CD4-positive, alpha-beta T cell (primary cell): ENCODE measurements around the gene MFAP4. TPM values are rescaled to one million over a fixed set of nuclear protein-coding genes. Genes with fewer than 3 reads are reported as not detected.

ENCODE experiments used
- ATAC-seq: fragments of 200-7000 bp; cut with Tn5 transposase; one replicate; pipeline ENCODE4 v1.10.0; 2022; ENCODE audit warnings: mild to moderate bottlenecking; ENCODE audit not compliant: poor library complexity
- CTCF ChIA-PET: fragments of 350-600 bp; sonication (Branson Sonifier 250); formaldehyde crosslinking; loops from one replicate; lab custom pipeline; 2021; ENCODE audit warnings: antibody characterized with exemption, inconsistent platforms; lab: Charles Lee
- POLR2A ChIA-PET: fragments of 350-600 bp; sonication (Branson Sonifier 250); formaldehyde crosslinking; loops from one replicate; lab custom pipeline; 2021; ENCODE audit warnings: antibody characterized with exemption, inconsistent platforms; lab: Charles Lee
- DNase-seq, 14 experiments: peaks; one replicate each; pipeline ENCODE4 v3.0.0-alpha.2; 2013 to 2020; ENCODE audit warnings: mixed read lengths in 2 of 14
- H3K27ac ChIP-seq, 2 donors: one replicate each; pipeline versions ENCODE4 v1.5.1 to v1.7.0; 2013; ENCODE audit warnings: low read length in 2 of 2, low read depth in 1 of 2, mild to moderate bottlenecking in 1 of 2
- H3K27me3 ChIP-seq, 2 experiments: 1 replicate in 1 of 2; 2 replicates in 1 of 2; pipeline versions ENCODE4 v1.6.1 to v1.7.0; 2013; ENCODE audit warnings: low read length in 2 of 2, control low read depth in 1 of 2, mild to moderate bottlenecking in 1 of 2, moderate library complexity in 1 of 2; ENCODE audit not compliant: insufficient read depth in 2 of 2, control insufficient read depth in 1 of 2
- H3K36me3 ChIP-seq: one replicate; pipeline ENCODE4 v1.6.1; 2013; ENCODE audit warnings: low read length, control low read depth; ENCODE audit not compliant: insufficient read depth
- H3K4me1 ChIP-seq: one replicate; pipeline ENCODE4 v1.6.1; 2013; ENCODE audit warnings: low read length, control low read depth; ENCODE audit not compliant: insufficient read depth
- H3K4me3 ChIP-seq: one replicate; pipeline ENCODE4 v1.5.1; 2013; ENCODE audit warnings: mild to moderate bottlenecking, low read length, moderate library complexity
- H3K9me3 ChIP-seq, 2 experiments: 1 replicate in 1 of 2; 2 replicates in 1 of 2; pipeline versions ENCODE4 v1.6.1 to v1.7.0; 2013; ENCODE audit warnings: low read length in 2 of 2, mild to moderate bottlenecking in 2 of 2, control low read depth in 1 of 2, moderate library complexity in 1 of 2; ENCODE audit not compliant: control insufficient read depth in 1 of 2, insufficient read depth in 1 of 2
- H3K27ac Mint-ChIP-seq: one replicate; pipeline ENCODE4 v1.8.0; 2020; ENCODE audit warnings: mixed read lengths
- H3K27me3 Mint-ChIP-seq: one replicate; pipeline ENCODE4 v1.8.0; 2021; ENCODE audit warnings: mixed read lengths
- H3K36me3 Mint-ChIP-seq: one replicate; pipeline ENCODE4 v1.8.0; 2021; ENCODE audit warnings: low read depth, mixed read lengths
- H3K4me1 Mint-ChIP-seq: one replicate; pipeline ENCODE4 v1.8.0; 2021; ENCODE audit warnings: low read depth, mixed read lengths
- H3K4me3 Mint-ChIP-seq: one replicate; pipeline ENCODE4 v1.8.0; 2020; ENCODE audit warnings: mild to moderate bottlenecking, mixed read lengths
- H3K9me3 Mint-ChIP-seq: one replicate; pipeline ENCODE4 v1.8.0; 2020; ENCODE audit warnings: mixed read lengths
- CTCF ChIP-seq: fragments of 200-600 bp; IDR thresholded peaks from one replicate; pipeline ENCODE4 v1.8.0; 2022; ENCODE audit warnings: antibody characterized with exemption, mild to moderate bottlenecking
- intact Hi-C, 2 experiments: fragments of 100-400 bp; cut with DNase I in 1 of 2; cut with micrococcal nuclease in 1 of 2; formaldehyde crosslinking; loops; one replicate each; pipeline versions ENCODE4 v1.15.1 to v1.9.0; 2023 to 2025; cut with DNase I, micrococcal nuclease
- total RNA-seq, 174 experiments: library from RNA in 2 of 174; stranded (reverse) in 2 of 174; gene quantifications; one replicate each; pipeline ENCODE4 v1.2.3 and lab custom pipeline; 2021 to 2026

MFAP4 gene
- total RNA-seq, 2 experiments from 2014 or later = not detected

GRCh38 chr17:19369846-19370492, 17.0 kb downstream of the MFAP4 start:
- peak overlapping the region; percentile 45 for H3K4me3 Mint-ChIP-seq
- H3K36me3 ChIP-seq = no peaks in the 10 kb centered on the region
- H3K4me1 ChIP-seq = peaks cover 52% of the 10 kb centered on the region
- H3K9me3 ChIP-seq = peaks cover 0 to 4% of the 10 kb centered on the region in 2 experiments
- H3K9me3 Mint-ChIP-seq = no peaks in the 10 kb centered on the region
- intact Hi-C loops = loop anchor here in 1 of 2 experiments (10.0 kb wide), 1 partner anchor 365 kb away; the partner anchor contains the start of gene FAM83G
- DNase-seq = peak in 8 of 14 experiments; percentile 7 to 85 (median 32)
- H3K36me3 Mint-ChIP-seq = no peaks in the 10 kb centered on the region
- H3K27ac Mint-ChIP-seq = peak overlapping the region; percentile 81
- ChIA-PET POLR2A (interaction anchor here (0.7 to 2.9 kb wide), 2 partner anchors 8 to 55 kb away, joined by 3 to 17 read pairs; partner anchors contain the start of gene MAPK7), CTCF (interaction anchor here (0.9 kb wide), 1 partner anchor 409 kb away, joined by 3 read pairs; no protein-coding TSS in a partner anchor)
- peak overlapping the region; percentile 4 for H3K4me3 ChIP-seq
- no peaks in the 10 kb centered on the region for H3K27me3 Mint-ChIP-seq
- H3K27ac ChIP-seq = peak overlapping the region; percentile 7 to 66
- ATAC-seq = peak; percentile 83
- H3K4me1 Mint-ChIP-seq = peaks cover 35% of the 10 kb centered on the region
- H3K27me3 ChIP-seq = no peaks in the 10 kb centered on the region
- TF ChIP-seq CTCF = no peak

- H3K27me3 ChIP-seq = peaks cover 0 to 3% of the 10 kb centered on the region in 2 experiments
- peaks cover 0 to 4% of the 10 kb centered on the region in 2 experiments for H3K9me3 ChIP-seq
- H3K9me3 Mint-ChIP-seq = no peaks in the 10 kb centered on the region
- peaks cover 35% of the 10 kb centered on the region for H3K4me1 Mint-ChIP-seq
- H3K36me3 Mint-ChIP-seq = no peaks in the 10 kb centered on the region
- H3K27me3 Mint-ChIP-seq = no peaks in the 10 kb centered on the region
- no peak for ATAC-seq
- peak overlapping the region; percentile 81 for H3K27ac Mint-ChIP-seq
- peaks cover 52% of the 10 kb centered on the region for H3K4me1 ChIP-seq
- POLR2A ChIA-PET = interaction anchor here (0.7 to 2.9 kb wide), 2 partner anchors 9 to 55 kb away, joined by 3 to 17 read pairs; partner anchors contain the start of gene MAPK7
- TF ChIP-seq CTCF = no peak
- no peak overlapping the region for H3K4me3 Mint-ChIP-seq
- intact Hi-C loops = loop anchor here in 1 of 2 experiments (10.0 kb wide), 1 partner anchor 364 kb away; the partner anchor contains the start of gene FAM83G
- CTCF ChIA-PET = no interaction called here
- peak in 1 of 14 experiments; percentile 13 for DNase-seq
- H3K36me3 ChIP-seq = no peaks in the 10 kb centered on the region
- peak overlapping the region in 1 of 2 donors; percentile 66 for H3K27ac ChIP-seq
- H3K4me3 ChIP-seq = no peak overlapping the region
Observed at GRCh38 chr17:19369107-19369778, 17.7 kb downstream of the MFAP4 start.

GRCh38 chr17:19368229-19368628, 18.8 kb downstream of the MFAP4 start:
- Histone ChIP-seq H3K4me3 (no peak overlapping the region), H3K36me3 (no peaks in the 10 kb centered on the region), H3K27ac (no peak overlapping the region), H3K27me3 (peaks cover 0 to 4% of the 10 kb centered on the region in 2 experiments), H3K4me1 (peaks cover 52% of the 10 kb centered on the region), H3K9me3 (peaks cover 0 to 4% of the 10 kb centered on the region in 2 experiments)
- H3K4me3 Mint-ChIP-seq = no peak overlapping the region
- peak overlapping the region; percentile 9 for H3K27ac Mint-ChIP-seq
- no peaks in the 10 kb centered on the region for H3K36me3 Mint-ChIP-seq
- intact Hi-C loops = loop anchor here in 1 of 2 experiments (10.0 kb wide), 1 partner anchor 363 kb away; the partner anchor contains the start of gene FAM83G
- no peak for ATAC-seq
- TF ChIP-seq CTCF = no peak
- peaks cover 35% of the 10 kb centered on the region for H3K4me1 Mint-ChIP-seq
- DNase-seq = peak in 1 of 14 experiments; percentile 11
- no peaks in the 10 kb centered on the region for H3K9me3 Mint-ChIP-seq
- H3K27me3 Mint-ChIP-seq = no peaks in the 10 kb centered on the region
- ChIA-PET POLR2A (interaction anchor here (2.9 kb wide), 1 partner anchor 10 kb away, joined by 17 read pairs; the partner anchor contains the start of gene MAPK7), CTCF (interaction anchor here (1.1 kb wide), 1 partner anchor 79 kb away, joined by 3 read pairs; no protein-coding TSS in a partner anchor)
